Spleen (tissue), 11 donors: Measurements from ENCODE around the gene PRDM16. TPM values are rescaled to one million over a fixed set of nuclear protein-coding genes. Genes with fewer than 3 reads are reported as not detected.

ENCODE experiments used
- DNase-seq: peaks from one replicate; pipeline ENCODE4 v3.0.0-alpha.2; 2020
- H3K27ac ChIP-seq, 8 donors: fragments of 200-600 bp; sonication (generic) in 7 of 8; 1 replicate in 4 of 8; 2 replicates in 4 of 8; pipeline versions ENCODE4 v1.5.0 to v1.8.0; 2016 to 2021; ENCODE audit warnings: inconsistent platforms in 4 of 8, mild to moderate bottlenecking in 4 of 8, moderate library complexity in 1 of 8
- H3K27me3 ChIP-seq, 7 donors: fragments of 200-600 bp; sonication (generic) in 6 of 7; replicated peaks in 1 of 7; 1 replicate in 4 of 7; 2 replicates in 3 of 7; pipeline versions ENCODE4 v1.5.0 to v1.8.0; 2016 to 2021; ENCODE audit warnings: inconsistent platforms in 3 of 7, mild to moderate bottlenecking in 1 of 7
- H3K36me3 ChIP-seq, 6 donors: fragments of 200-600 bp; sonication (generic) in 5 of 6; 1 replicate in 4 of 6; 2 replicates in 2 of 6; pipeline versions ENCODE4 v1.5.0 to v1.8.0; 2016 to 2021; ENCODE audit warnings: inconsistent platforms in 2 of 6
- H3K4me1 ChIP-seq, 6 donors: fragments of 200-600 bp; sonication (generic) in 5 of 6; 1 replicate in 3 of 6; 2 replicates in 3 of 6; pipeline versions ENCODE4 v1.5.0 to v1.8.0; 2016 to 2021; ENCODE audit warnings: inconsistent platforms in 3 of 6
- H3K4me3 ChIP-seq, 8 donors: fragments of 200-600 bp; sonication (generic) in 7 of 8; 1 replicate in 4 of 8; 2 replicates in 4 of 8; pipeline versions ENCODE4 v1.5.0 to v1.8.0; 2016 to 2021; ENCODE audit warnings: inconsistent platforms in 4 of 8, mild to moderate bottlenecking in 4 of 8, moderate library complexity in 2 of 8
- H3K9me3 ChIP-seq, 8 donors: fragments of 200-600 bp; sonication (generic) in 7 of 8; 1 replicate in 4 of 8; 2 replicates in 4 of 8; pipeline versions ENCODE4 v1.5.0 to v1.8.0; 2016 to 2021; ENCODE audit warnings: inconsistent platforms in 4 of 8
- POLR2A ChIP-seq, 3 donors: fragments of 450-650 bp; IDR thresholded peaks; one replicate each; pipeline ENCODE4 v1.5.1; 2017; ENCODE audit warnings: antibody characterized with exemption in 3 of 3, mild to moderate bottlenecking in 1 of 3
- POLR2AphosphoS5 ChIP-seq, 3 donors: sonication (generic); formaldehyde crosslinking; IDR thresholded peaks; one replicate each; pipeline ENCODE4 v1.5.1; 2017; ENCODE audit warnings: antibody characterized with exemption in 3 of 3
- WGBS, 5 donors: extraction: QIAGEN DNeasy Blood & Tissue Kit in 3 of 5; methylation state at CpG; one replicate each; pipeline versions ENCODE4 v1.1.5 to v1.1.7; 2013 to 2018; 5-methylcytosine and 5-hydroxymethylcytosine counted together
- intact Hi-C: fragments of 100-400 bp; cut with DNase I; formaldehyde crosslinking; loops from one replicate; pipeline ENCODE4 v1.15.0; 2023; ENCODE audit warnings: low total_unique reads
- polyA plus RNA-seq, 3 donors: library from polyadenylated mRNA; stranded (reverse); fragments of 200-250 nt; gene quantifications; one replicate each; pipeline ENCODE4 v1.2.1, GENCODE V29; 2013
- total RNA-seq, 7 donors: library from RNA; depleted of rRNA in 3 of 7; stranded (reverse); fragments of >200 nt in 3 of 7; fragmentation: NEBNext Ultra II Directional in 4 of 7; extraction: Animal tissue kit (Norgen Biotek cat#: 25700) in 4 of 7; gene quantifications; one replicate each; pipeline versions ENCODE4 v1.1.0 to v1.2.1, GENCODE V29; 2016 to 2021
- TF ChIP-seq, protein P1 (sequence below), 11 experiments: fragments of 200-600 bp in 7 of 11; fragments of 450-650 bp in 4 of 11; sonication (generic) in 4 of 11; IDR thresholded peaks in 8 of 11; conservative IDR thresholded peaks in 3 of 11; 1 replicate in 7 of 11; 2 replicates in 4 of 11; pipeline versions ENCODE4 v1.4.0 to v1.8.0; 2016 to 2021; ENCODE audit warnings: antibody characterized with exemption in 11 of 11, inconsistent platforms in 4 of 11, mild to moderate bottlenecking in 1 of 11
- donor health status: healthy with polysubstance abuse.
- donor health status: DM: no; HTN: no; CAD: no; lungs with moderate emphysema.
- donor health status: DM: no; HTN: no; CAD: no.
- donor health status: Bipolar disorder and iron deficiency.
- donor health status: healthy.
- donor health status: DM: no; HTN: no; CAD: no.
- donor health status: DM: yes; HTN: yes; CAD: no.

The PRDM16 gene
- total and polyA plus RNA-seq, 10 donors: 0.43 to 3.2 (median 1.4) TPM

DNA sequence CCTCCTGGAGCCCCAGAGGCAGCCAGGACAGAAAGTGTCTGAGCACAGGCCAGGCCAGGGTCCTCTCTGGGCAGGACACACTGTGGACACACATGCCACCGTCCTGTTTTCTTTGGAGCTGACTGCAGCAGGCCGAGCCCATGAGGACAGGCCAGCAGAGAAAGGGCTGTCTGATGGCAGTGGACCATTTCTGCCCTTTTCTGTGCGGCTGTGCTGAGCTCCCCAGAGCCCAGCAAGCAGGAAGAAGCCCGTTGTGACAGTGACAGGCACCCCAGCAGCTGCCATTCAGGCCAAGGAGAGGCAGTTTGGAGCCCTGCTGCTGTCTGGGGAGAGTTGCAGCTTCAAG lies 269.7 kb downstream of the PRDM16 start:
- Histone ChIP-seq H3K27me3 (peaks cover 0 to 40% (median 0%) of the 10 kb centered on the region in 7 donors), H3K4me1 (no peaks in the 10 kb centered on the region), H3K4me3 (no peak overlapping the region), H3K36me3 (no peaks in the 10 kb centered on the region), H3K27ac (no peak overlapping the region), H3K9me3 (peaks cover 0 to 22% (median 18%) of the 10 kb centered on the region in 8 donors)
- intact Hi-C loops: no loop called here
- TF ChIP-seq, protein P1, sequence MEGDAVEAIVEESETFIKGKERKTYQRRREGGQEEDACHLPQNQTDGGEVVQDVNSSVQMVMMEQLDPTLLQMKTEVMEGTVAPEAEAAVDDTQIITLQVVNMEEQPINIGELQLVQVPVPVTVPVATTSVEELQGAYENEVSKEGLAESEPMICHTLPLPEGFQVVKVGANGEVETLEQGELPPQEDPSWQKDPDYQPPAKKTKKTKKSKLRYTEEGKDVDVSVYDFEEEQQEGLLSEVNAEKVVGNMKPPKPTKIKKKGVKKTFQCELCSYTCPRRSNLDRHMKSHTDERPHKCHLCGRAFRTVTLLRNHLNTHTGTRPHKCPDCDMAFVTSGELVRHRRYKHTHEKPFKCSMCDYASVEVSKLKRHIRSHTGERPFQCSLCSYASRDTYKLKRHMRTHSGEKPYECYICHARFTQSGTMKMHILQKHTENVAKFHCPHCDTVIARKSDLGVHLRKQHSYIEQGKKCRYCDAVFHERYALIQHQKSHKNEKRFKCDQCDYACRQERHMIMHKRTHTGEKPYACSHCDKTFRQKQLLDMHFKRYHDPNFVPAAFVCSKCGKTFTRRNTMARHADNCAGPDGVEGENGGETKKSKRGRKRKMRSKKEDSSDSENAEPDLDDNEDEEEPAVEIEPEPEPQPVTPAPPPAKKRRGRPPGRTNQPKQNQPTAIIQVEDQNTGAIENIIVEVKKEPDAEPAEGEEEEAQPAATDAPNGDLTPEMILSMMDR (IDR thresholded peaks at IDR 0.05 in 8 of 11, conservative IDR thresholded peaks at IDR 0.05 in 3 of 11): no peak
- TF ChIP-seq POLR2AphosphoS5 (IDR thresholded peaks at IDR 0.05) (no peak), POLR2A (IDR thresholded peaks at IDR 0.05) (no peak)
- WGBS, 5 donors: 39 to 61% (median 59%) methylated on average over 1 to 4 of the region's 4 CpGs
- no peak for DNase-seq

DNA sequence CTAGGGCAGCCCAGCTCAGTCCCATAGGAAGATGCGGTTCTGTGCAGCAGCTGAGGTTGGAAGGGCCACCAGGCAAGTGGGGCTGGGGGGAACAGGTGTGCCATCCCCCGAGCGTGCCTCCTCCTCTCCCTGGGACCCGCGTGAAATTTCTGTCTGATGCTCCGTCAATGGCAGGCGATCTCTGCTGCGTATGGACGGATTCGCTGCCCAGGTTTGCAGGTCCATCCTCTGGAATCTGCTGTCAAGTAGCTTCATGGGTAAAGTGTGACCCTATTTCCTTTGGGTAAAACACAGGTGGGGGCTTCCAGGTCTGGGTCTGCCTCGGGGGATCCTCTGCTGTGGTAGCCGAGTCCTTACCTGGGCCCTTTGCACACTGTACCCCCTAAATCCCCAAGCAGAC lies 270.9 kb downstream of the PRDM16 start:
- no peak overlapping the region for H3K27ac ChIP-seq
- H3K4me3 ChIP-seq: no peak overlapping the region
- H3K4me1 ChIP-seq: no peaks in the 10 kb centered on the region
- H3K36me3 ChIP-seq: no peaks in the 10 kb centered on the region
- TF ChIP-seq, protein P1 (IDR thresholded peaks at IDR 0.05 in 8 of 11, conservative IDR thresholded peaks at IDR 0.05 in 3 of 11): no peak
- TF ChIP-seq POLR2AphosphoS5 (IDR thresholded peaks at IDR 0.05) (no peak), POLR2A (IDR thresholded peaks at IDR 0.05) (no peak)
- H3K27me3 ChIP-seq: peaks cover 0 to 40% (median 0%) of the 10 kb centered on the region in 7 donors
- WGBS, 5 donors: 89 to 96% (median 90%) methylated on average over 12 of the region's 12 CpGs
- intact Hi-C loops: no loop called here
- peaks cover 0 to 33% (median 30%) of the 10 kb centered on the region in 8 donors for H3K9me3 ChIP-seq
- no peak for DNase-seq

DNA sequence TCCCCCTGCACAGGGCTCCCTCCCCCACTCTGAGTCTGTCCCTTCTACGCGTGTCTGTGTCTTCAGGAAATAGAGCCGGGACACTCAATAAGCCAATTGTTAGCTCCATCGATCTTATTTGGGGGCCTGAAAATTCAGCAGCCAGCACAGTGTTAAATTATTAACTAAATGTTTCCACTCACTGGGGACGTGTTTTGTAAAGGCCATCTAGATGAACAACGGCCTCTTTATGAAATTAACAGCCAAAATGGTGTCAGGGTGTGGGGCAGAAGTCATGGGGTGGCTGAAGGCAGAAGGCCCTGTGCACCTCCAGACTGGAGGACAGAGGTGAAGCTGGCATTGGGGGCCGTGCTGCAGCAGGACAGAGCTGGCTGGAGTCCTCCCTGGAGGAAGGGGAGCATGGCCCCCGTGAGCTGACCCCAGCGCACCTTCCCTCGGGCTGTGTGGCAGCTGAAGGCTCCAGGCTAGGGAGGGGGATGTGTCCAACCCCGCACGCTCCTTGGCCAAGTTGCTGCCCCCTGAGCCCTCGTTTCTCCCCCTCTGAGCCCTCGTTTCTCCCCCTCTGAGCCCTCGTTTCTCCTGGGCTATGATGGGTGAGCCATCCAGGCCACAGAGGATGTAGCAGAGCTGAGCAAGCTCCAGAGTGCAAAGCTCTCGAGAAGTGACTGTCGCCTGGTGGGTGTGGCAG lies 271.7 kb downstream of the PRDM16 start:
- Histone ChIP-seq H3K4me1 (no peaks in the 10 kb centered on the region), H3K9me3 (peaks cover 0 to 40% (median 34%) of the 10 kb centered on the region in 8 donors), H3K4me3 (no peak overlapping the region), H3K27ac (no peak overlapping the region), H3K27me3 (peaks cover 0 to 46% (median 0%) of the 10 kb centered on the region in 7 donors), H3K36me3 (no peaks in the 10 kb centered on the region)
- WGBS, 5 donors: 77 to 87% (median 80%) methylated on average over 15 to 17 of the region's 17 CpGs
- TF ChIP-seq, protein P1 (IDR thresholded peaks at IDR 0.05 in 8 of 11, conservative IDR thresholded peaks at IDR 0.05 in 3 of 11): no peak
- TF ChIP-seq POLR2A (IDR thresholded peaks at IDR 0.05) (no peak), POLR2AphosphoS5 (IDR thresholded peaks at IDR 0.05) (no peak)
- intact Hi-C loops: no loop called here
- DNase-seq: no peak

DNA sequence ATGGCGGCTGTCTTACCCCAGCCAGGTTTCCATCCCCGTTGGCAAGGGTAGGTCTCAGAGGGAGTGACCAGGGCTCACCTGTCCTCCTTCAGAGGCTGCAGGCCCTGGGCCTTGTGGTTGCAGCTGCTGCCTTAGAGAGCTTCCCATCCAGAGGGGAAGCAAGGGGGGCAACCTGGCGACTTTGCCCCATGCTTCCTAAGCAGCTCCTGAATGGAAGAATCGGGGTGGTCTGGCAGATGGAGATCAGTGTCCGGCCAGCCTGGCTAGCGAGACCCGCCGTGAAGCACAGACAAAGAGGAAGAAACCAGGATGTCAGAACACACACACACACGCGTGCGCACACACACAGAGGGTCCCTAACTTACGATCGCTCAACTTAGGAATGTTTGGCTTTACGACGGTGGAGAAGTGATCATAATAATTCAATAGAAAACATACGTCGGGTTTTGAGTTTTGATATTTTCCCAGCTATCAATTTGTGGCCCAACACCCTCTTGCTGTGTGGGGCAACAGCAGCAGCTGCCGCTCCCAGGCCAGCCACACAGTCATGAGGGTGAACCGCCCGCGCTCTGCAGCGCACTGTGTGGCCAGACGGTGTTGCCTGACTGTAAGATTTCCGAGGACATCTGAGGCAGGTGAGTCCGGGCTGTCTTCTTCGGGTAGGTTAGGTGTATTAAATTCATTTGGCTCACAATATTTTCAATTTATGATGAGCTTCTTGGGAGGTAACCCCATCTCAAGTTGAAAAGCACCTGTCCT lies 272.4 kb downstream of the PRDM16 start:
- intact Hi-C loops: no loop called here
- H3K27ac ChIP-seq: no peak overlapping the region
- no peaks in the 10 kb centered on the region for H3K36me3 ChIP-seq
- TF ChIP-seq POLR2AphosphoS5 (IDR thresholded peaks at IDR 0.05) (no peak), POLR2A (IDR thresholded peaks at IDR 0.05) (no peak)
- TF ChIP-seq, protein P1 (IDR thresholded peaks at IDR 0.05 in 8 of 11, conservative IDR thresholded peaks at IDR 0.05 in 3 of 11): no peak
- peaks cover 0 to 53% (median 0%) of the 10 kb centered on the region in 7 donors for H3K27me3 ChIP-seq
- H3K4me1 ChIP-seq: no peaks in the 10 kb centered on the region
- no peak overlapping the region for H3K4me3 ChIP-seq
- H3K9me3 ChIP-seq: peaks cover 0 to 40% (median 32%) of the 10 kb centered on the region in 8 donors
- 90 to 98% (median 94%) methylated on average over 24 to 26 of the region's 26 CpGs for WGBS, 5 donors
- DNase-seq: no peak
